ENCODE measurements around the gene IZUMO4.

IZUMO4 gene

GRCh38 chr19:2108251-2109016, 11.7 kb downstream of the IZUMO4 start:
- peaks cover 69% of the 10 kb centered on the region for H3K36me3 Mint-ChIP-seq
- peaks cover 6% of the 10 kb centered on the region for H3K9me3 Mint-ChIP-seq
- no peaks in the 10 kb centered on the region for H3K27me3 Mint-ChIP-seq
- H3K27ac Mint-ChIP-seq = no peak overlapping the region
- H3K4me1 Mint-ChIP-seq = peaks cover 14% of the 10 kb centered on the region
- no peak overlapping the region for H3K4me3 Mint-ChIP-seq
- ATAC-seq = no peak

GRCh38 chr19:2109046-2109864, 12.5 kb downstream of the IZUMO4 start:
- Mint-ChIP-seq H3K4me1 (peaks cover 12% of the 10 kb centered on the region), H3K27ac (no peak overlapping the region), H3K4me3 (no peak overlapping the region), H3K9me3 (no peaks in the 10 kb centered on the region), H3K27me3 (no peaks in the 10 kb centered on the region), H3K36me3 (peaks cover 67% of the 10 kb centered on the region)
- no peak for ATAC-seq

- Mint-ChIP-seq H3K36me3 (peaks cover 64% of the 10 kb centered on the region), H3K9me3 (no peaks in the 10 kb centered on the region), H3K4me1 (peaks cover 19% of the 10 kb centered on the region), H3K4me3 (no peak overlapping the region), H3K27ac (no peak overlapping the region), H3K27me3 (no peaks in the 10 kb centered on the region)
- no peak for ATAC-seq
These were observed 14.1 kb downstream of the IZUMO4 start for GRCh38 chr19:2110822-2111221.

- no peaks in the 10 kb centered on the region for H3K9me3 Mint-ChIP-seq
- peaks cover 19% of the 10 kb centered on the region for H3K4me1 Mint-ChIP-seq
- no peak overlapping the region for H3K4me3 Mint-ChIP-seq
- H3K27me3 Mint-ChIP-seq = no peaks in the 10 kb centered on the region
- H3K36me3 Mint-ChIP-seq = peaks cover 58% of the 10 kb centered on the region
- H3K27ac Mint-ChIP-seq = no peak overlapping the region
- ATAC-seq = no peak
These were observed 14.7 kb downstream of the IZUMO4 start for GRCh38 chr19:2111425-2111824.

GRCh38 chr19:2111886-2112285, 15.2 kb downstream of the IZUMO4 start:
- no peak for ATAC-seq
- Mint-ChIP-seq H3K9me3 (no peaks in the 10 kb centered on the region), H3K36me3 (peaks cover 54% of the 10 kb centered on the region), H3K4me1 (peaks cover 19% of the 10 kb centered on the region), H3K27ac (no peak overlapping the region), H3K27me3 (no peaks in the 10 kb centered on the region), H3K4me3 (no peak overlapping the region)

GRCh38 chr19:2112516-2113320, 16.0 kb downstream of the IZUMO4 start:
- Mint-ChIP-seq H3K27me3 (no peaks in the 10 kb centered on the region), H3K27ac (no peak overlapping the region), H3K36me3 (peaks cover 48% of the 10 kb centered on the region), H3K4me3 (no peak overlapping the region), H3K9me3 (no peaks in the 10 kb centered on the region), H3K4me1 (peaks cover 19% of the 10 kb centered on the region)
- ATAC-seq = no peak

- ATAC-seq = no peak
- no peak overlapping the region for H3K4me3 Mint-ChIP-seq
- H3K27ac Mint-ChIP-seq = no peak overlapping the region
- H3K4me1 Mint-ChIP-seq = peaks cover 19% of the 10 kb centered on the region
- no peaks in the 10 kb centered on the region for H3K27me3 Mint-ChIP-seq
- H3K9me3 Mint-ChIP-seq = no peaks in the 10 kb centered on the region
- H3K36me3 Mint-ChIP-seq = peaks cover 48% of the 10 kb centered on the region
These were observed 16.9 kb downstream of the IZUMO4 start for GRCh38 chr19:2113439-2114211.

GRCh38 chr19:2114218-2114617, 17.5 kb downstream of the IZUMO4 start:
- no peak overlapping the region for H3K27ac Mint-ChIP-seq
- H3K4me1 Mint-ChIP-seq = peaks cover 19% of the 10 kb centered on the region
- H3K36me3 Mint-ChIP-seq = peaks cover 50% of the 10 kb centered on the region
- no peaks in the 10 kb centered on the region for H3K27me3 Mint-ChIP-seq
- ATAC-seq = no peak
- no peak overlapping the region for H3K4me3 Mint-ChIP-seq
- no peaks in the 10 kb centered on the region for H3K9me3 Mint-ChIP-seq

- peaks cover 19% of the 10 kb centered on the region for H3K4me1 Mint-ChIP-seq
- H3K27me3 Mint-ChIP-seq = no peaks in the 10 kb centered on the region
- no peaks in the 10 kb centered on the region for H3K9me3 Mint-ChIP-seq
- no peak overlapping the region for H3K4me3 Mint-ChIP-seq
- H3K36me3 Mint-ChIP-seq = peaks cover 44% of the 10 kb centered on the region
- ATAC-seq = no peak
- peak overlapping the region; percentile 65 for H3K27ac Mint-ChIP-seq
These were observed 18.1 kb downstream of the IZUMO4 start for GRCh38 chr19:2114821-2115220.

- H3K4me1 Mint-ChIP-seq = peaks cover 19% of the 10 kb centered on the region
- no peaks in the 10 kb centered on the region for H3K27me3 Mint-ChIP-seq
- no peak for ATAC-seq
- peak overlapping the region; percentile 65 for H3K27ac Mint-ChIP-seq
- no peaks in the 10 kb centered on the region for H3K9me3 Mint-ChIP-seq
- no peak overlapping the region for H3K4me3 Mint-ChIP-seq
- peaks cover 44% of the 10 kb centered on the region for H3K36me3 Mint-ChIP-seq
These were observed 18.6 kb downstream of the IZUMO4 start for GRCh38 chr19:2115324-2115723.

GRCh38 chr19:2115911-2116426, 19.3 kb downstream of the IZUMO4 start:
- H3K9me3 Mint-ChIP-seq = no peaks in the 10 kb centered on the region
- peaks cover 19% of the 10 kb centered on the region for H3K4me1 Mint-ChIP-seq
- peaks cover 51% of the 10 kb centered on the region for H3K36me3 Mint-ChIP-seq
- no peak for ATAC-seq
- no peaks in the 10 kb centered on the region for H3K27me3 Mint-ChIP-seq
- no peak overlapping the region for H3K27ac Mint-ChIP-seq
- H3K4me3 Mint-ChIP-seq = no peak overlapping the region

GRCh38 chr19:2116507-2116906, 19.8 kb downstream of the IZUMO4 start:
- Mint-ChIP-seq H3K9me3 (no peaks in the 10 kb centered on the region), H3K36me3 (peaks cover 55% of the 10 kb centered on the region), H3K4me1 (peaks cover 19% of the 10 kb centered on the region), H3K27ac (no peak overlapping the region), H3K27me3 (no peaks in the 10 kb centered on the region), H3K4me3 (no peak overlapping the region)
- ATAC-seq = no peak

- ATAC-seq = no peak
- no peak overlapping the region for H3K27ac Mint-ChIP-seq
- peaks cover 49% of the 10 kb centered on the region for H3K36me3 Mint-ChIP-seq
- no peaks in the 10 kb centered on the region for H3K9me3 Mint-ChIP-seq
- H3K27me3 Mint-ChIP-seq = no peaks in the 10 kb centered on the region
- peaks cover 15% of the 10 kb centered on the region for H3K4me1 Mint-ChIP-seq
- no peak overlapping the region for H3K4me3 Mint-ChIP-seq
These were observed 20.7 kb downstream of the IZUMO4 start for GRCh38 chr19:2117215-2117960.

- ATAC-seq = no peak
- H3K4me3 Mint-ChIP-seq = no peak overlapping the region
These were observed 21.7 kb downstream of the IZUMO4 start for GRCh38 chr19:2118438-2118837.

More at GRCh38 chr19:2118438-2118837, 21.7 kb downstream of the IZUMO4 start:
- no peaks in the 10 kb centered on the region for H3K27me3 Mint-ChIP-seq
- H3K4me1 Mint-ChIP-seq = peaks cover 14% of the 10 kb centered on the region
- H3K36me3 Mint-ChIP-seq = peaks cover 52% of the 10 kb centered on the region
- H3K27ac Mint-ChIP-seq = no peak overlapping the region
- no peaks in the 10 kb centered on the region for H3K9me3 Mint-ChIP-seq
